Measurements from ENCODE around the gene FAM171A1.

The FAM171A1 gene

DNA sequence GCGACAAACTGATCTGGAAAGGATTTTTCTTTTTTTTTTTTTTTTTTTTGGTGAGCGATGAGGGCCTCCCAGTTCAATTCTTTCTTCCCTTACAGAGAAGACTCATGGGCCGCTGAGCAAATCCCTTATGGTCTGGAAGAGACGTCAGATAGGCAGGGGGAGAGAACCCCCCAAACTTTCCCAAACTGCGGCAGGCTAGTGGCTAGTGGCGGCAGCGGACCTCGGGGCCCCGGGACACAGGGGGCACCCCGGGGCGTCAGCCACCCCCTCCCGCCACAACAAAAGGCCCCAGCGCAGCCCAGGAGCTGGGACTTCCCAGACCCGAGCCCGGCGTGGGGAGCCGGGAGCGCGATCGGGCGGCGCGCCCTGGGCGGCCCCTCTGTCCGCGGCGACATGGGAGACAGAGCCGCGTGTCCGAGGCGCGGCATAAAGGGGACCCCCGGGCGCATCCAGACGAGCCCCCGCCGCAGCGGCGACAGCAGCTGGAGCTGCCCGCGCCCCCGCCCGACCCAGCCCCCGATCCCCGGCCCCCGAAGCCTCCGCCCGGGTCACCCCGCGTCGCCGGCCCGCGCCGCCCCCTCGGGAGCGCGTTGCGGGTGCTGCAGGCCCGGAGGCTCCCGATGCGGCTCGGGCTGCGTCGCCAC is 755 bp downstream of the FAM171A1 start:
- Histone ChIP-seq H3K36me3 (no peaks in the 10 kb centered on the region), H3K9me3 (no peaks in the 10 kb centered on the region), H3K27me3 (peaks cover 97% of the 10 kb centered on the region), H3K4me1 (ENCODE audit: control insufficient read depth in 1 of 2, insufficient read depth in 1 of 2, low read depth in 1 of 2, low read length in 1 of 2) (no peaks in the 10 kb centered on the region), H3K27ac (no peak overlapping the region), H3K4me3 (ENCODE audit: low read depth in 1 of 2, low read length in 1 of 2) (no peak overlapping the region)
- no peak for TF ChIP-seq CTCF (IDR thresholded peaks at IDR 0.05)

GRCh38 chr10:15369256-15370211 is 1.6 kb downstream of the FAM171A1 start:
- Histone ChIP-seq H3K4me1 (ENCODE audit: control insufficient read depth in 1 of 2, insufficient read depth in 1 of 2, low read depth in 1 of 2, low read length in 1 of 2) (no peaks in the 10 kb centered on the region), H3K27ac (no peak overlapping the region), H3K9me3 (no peaks in the 10 kb centered on the region), H3K27me3 (peaks cover 97% of the 10 kb centered on the region), H3K4me3 (ENCODE audit: low read depth in 1 of 2, low read length in 1 of 2) (no peak overlapping the region), H3K36me3 (no peaks in the 10 kb centered on the region)
- no peak for TF ChIP-seq CTCF (IDR thresholded peaks at IDR 0.05)

- peaks cover 97% of the 10 kb centered on the region for H3K27me3 ChIP-seq
- H3K4me3 ChIP-seq (ENCODE audit: low read depth in 1 of 2, low read length in 1 of 2), result no peak overlapping the region
- no peaks in the 10 kb centered on the region for H3K36me3 ChIP-seq
Observed at GRCh38 chr10:15368101-15368855, 2.8 kb downstream of the FAM171A1 start.

DNA sequence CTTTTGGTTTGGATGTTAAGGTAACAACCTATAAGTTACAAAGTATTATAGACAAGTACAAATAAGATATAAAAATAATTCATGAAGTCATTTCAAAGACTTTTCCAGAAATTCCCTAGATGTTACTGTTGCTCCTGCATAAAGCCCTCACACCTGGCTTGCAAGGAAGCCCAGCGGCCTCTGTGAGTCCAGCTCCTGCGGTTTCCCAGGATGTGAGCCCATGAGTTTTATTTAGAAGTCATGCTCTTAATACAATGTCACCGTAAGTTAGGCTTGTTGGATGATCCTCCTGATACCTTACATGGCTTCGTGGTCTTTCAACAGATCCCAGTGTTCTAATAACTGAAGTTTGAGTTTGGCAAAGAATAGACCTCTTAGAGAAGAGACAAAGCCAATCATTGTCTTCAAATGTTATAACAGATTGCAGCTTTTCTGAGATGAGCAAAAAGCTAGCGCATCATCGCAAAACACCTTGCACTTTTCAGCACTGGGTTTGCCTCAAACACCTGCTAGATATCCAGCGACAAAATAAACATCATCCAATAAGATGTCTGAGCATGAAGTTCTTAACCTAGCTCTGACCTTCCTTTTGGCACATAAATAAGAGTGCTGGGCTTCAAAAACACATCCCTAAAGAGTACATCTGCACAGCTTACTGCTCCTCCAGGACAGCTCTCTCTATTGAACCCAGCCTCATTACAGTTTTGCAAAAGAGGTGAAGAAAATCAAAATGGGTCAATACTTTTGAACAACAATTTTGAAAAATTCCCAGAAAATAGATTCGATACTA is 3.6 kb downstream of the FAM171A1 start:
- no peak overlapping the region for H3K4me3 ChIP-seq (ENCODE audit: low read depth in 1 of 2, low read length in 1 of 2)
- peaks cover 97% of the 10 kb centered on the region for H3K27me3 ChIP-seq
- TF ChIP-seq CTCF (IDR thresholded peaks at IDR 0.05), result no peak
- no peaks in the 10 kb centered on the region for H3K9me3 ChIP-seq
- no peaks in the 10 kb centered on the region for H3K4me1 ChIP-seq (ENCODE audit: control insufficient read depth in 1 of 2, insufficient read depth in 1 of 2, low read depth in 1 of 2, low read length in 1 of 2)
- no peak overlapping the region for H3K27ac ChIP-seq
- no peaks in the 10 kb centered on the region for H3K36me3 ChIP-seq

More at GRCh38 chr10:15368101-15368855, 2.8 kb downstream of the FAM171A1 start:
- no peak overlapping the region for H3K27ac ChIP-seq
- no peaks in the 10 kb centered on the region for H3K9me3 ChIP-seq
- TF ChIP-seq CTCF (IDR thresholded peaks at IDR 0.05), result no peak
- no peaks in the 10 kb centered on the region for H3K4me1 ChIP-seq (ENCODE audit: control insufficient read depth in 1 of 2, insufficient read depth in 1 of 2, low read depth in 1 of 2, low read length in 1 of 2)

GRCh38 chr10:15365692-15366091 is 5.4 kb downstream of the FAM171A1 start:
- no peak for TF ChIP-seq CTCF (IDR thresholded peaks at IDR 0.05)
- peaks cover 99% of the 10 kb centered on the region for H3K27me3 ChIP-seq
- H3K27ac ChIP-seq, result no peak overlapping the region

More at GRCh38 chr10:15365692-15366091, 5.4 kb downstream of the FAM171A1 start:
- Histone ChIP-seq H3K4me3 (ENCODE audit: low read depth in 1 of 2, low read length in 1 of 2) (no peak overlapping the region), H3K36me3 (no peaks in the 10 kb centered on the region), H3K4me1 (ENCODE audit: control insufficient read depth in 1 of 2, insufficient read depth in 1 of 2, low read depth in 1 of 2, low read length in 1 of 2) (no peaks in the 10 kb centered on the region), H3K9me3 (no peaks in the 10 kb centered on the region)

Data from neutrophil (primary cell).